ENCODE measurements around the gene SEC22C.

The SEC22C gene

GRCh38 chr3:42533161-42533897 lies 48.4 kb downstream of the SEC22C start:
- no peak for DNase-seq

- DNase-seq, result no peak
These were observed 49.5 kb downstream of the SEC22C start for GRCh38 chr3:42532229-42532628.

DNA sequence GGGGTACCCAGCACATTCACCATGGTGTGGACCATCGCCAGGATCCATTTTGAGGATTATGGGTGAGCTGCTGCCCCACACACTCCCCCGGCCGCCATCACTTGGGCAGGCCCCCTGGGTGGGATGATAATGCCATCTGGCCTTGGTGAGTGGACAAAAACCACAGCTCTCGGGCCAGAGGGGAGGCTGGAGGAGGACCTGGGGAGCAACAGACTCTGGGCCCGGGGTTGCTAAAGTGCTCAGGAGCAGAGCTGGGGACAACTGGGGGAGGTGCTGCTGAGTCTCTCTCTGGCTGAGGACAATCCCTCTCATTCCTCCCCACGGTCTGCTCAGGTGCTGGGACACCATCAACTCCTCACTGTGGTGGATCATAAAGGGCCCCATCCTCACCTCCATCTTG lies 50.3 kb downstream of the SEC22C start:
- DNase-seq, result no peak

GRCh38 chr3:42530073-42530472 lies 51.7 kb downstream of the SEC22C start:
- no peak for DNase-seq

GRCh38 chr3:42529468-42529867 lies 52.3 kb downstream of the SEC22C start:
- DNase-seq, result no peak

DNA sequence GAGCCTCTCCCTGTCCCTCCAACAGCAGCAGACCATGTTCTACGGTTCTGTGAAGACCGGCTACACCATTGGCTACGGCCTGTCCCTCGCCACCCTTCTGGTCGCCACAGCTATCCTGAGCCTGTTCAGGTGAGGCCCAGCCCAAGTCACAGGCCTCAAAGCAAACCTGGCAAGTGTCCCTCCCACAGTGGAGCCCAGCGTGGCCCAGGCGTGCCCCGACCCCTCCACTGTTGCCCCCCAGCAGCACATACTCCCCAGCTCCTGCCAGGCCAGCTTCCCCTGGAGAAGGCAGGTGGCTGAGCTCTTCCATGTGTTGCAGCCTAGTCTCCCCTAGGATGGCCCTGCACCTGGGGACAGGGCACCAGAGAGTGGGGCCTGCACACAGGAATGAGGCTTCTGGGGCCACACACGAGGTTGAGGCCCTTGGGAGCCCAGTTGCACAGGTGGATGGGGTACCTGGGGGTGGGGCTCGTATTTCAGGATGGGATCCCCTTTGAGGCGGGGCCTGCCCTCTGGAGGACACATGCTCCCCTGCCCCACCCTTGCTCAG lies 54.3 kb downstream of the SEC22C start:
- DNase-seq, result no peak

DNA sequence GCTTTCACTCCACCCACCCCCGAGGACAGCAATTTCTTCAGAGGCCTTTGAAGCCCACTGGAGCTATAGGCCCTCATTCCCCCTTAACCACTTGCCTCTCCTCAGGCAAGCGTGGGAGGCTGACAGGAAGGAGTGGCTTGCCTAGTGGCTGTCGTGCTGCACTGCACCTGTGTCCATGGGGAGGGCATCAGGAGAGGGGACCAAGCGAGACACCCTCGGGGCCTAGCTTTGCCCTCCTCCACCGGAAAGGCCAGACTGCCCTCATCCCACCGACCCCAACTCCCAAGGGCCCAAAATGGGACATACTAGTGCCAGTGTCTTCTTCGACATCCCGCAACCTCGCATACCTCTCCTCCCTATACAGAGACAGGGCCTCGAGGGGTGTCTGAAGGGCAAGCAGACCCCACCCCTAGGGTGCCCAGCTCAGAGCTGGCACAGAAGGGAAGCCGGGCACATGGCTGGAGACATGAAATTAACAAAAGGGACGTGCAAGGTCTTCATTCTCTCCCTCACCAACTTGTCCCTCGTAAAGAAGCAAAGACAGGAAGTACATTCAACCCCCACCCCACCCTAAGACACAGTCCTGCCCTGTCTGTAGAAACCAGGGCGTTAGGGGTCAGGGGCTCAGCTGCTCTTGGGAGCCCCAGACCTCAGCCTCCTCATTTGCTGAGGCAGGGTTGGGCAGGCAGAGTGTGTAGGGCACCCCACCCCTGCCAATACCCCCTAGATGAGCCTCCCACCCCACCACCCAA lies 55.0 kb downstream of the SEC22C start:
- no peak for DNase-seq

DNA sequence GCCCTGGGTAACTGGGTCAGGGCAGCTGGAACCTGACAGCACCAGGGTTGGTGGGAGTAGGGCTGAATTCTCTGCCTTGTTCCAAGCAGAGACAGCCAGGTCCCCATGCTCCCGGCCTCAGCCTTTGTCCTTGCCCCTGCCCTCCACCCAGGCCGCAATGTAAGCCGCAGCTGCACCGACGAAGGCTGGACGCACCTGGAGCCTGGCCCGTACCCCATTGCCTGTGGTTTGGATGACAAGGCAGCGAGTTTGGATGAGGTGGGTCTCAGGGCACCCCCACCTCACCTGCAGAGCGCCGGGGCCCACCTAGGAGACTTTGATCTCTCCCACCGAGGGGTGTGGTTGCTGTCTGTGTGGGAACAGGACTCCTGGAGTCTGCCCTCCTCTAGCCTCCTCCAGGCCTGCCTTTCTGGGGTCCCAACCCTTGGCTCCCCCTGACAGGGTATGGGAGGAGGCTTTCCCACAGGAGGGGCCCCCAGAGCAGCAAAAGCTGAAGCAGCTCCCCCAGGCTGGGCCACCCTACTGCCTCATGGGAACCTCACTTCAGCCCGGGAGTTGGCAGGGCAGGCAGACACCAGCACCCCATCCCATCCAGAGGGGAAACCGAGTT lies 55.9 kb downstream of the SEC22C start:
- no peak for DNase-seq

- no peak for DNase-seq
These were observed 56.6 kb downstream of the SEC22C start for GRCh38 chr3:42525212-42525611.

DNA sequence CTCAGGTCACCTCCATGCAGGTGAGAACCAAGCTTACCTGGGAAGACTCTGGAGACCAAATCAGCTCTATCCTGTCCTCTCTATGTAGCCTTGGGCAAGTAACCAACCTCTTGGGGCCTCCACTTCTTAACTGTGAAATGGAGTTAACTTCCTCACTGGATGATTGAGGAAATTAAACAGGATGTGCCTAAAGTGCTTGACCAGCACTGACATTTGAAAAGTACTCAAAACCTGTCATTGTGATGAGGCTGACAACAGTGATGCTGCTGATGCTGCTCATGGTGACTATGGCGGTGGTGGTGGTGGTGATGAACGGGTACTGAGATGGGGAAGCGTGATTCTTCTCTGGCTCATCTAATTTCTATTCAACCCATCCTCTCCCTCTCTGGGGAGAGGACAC lies 57.0 kb downstream of the SEC22C start:
- no peak for DNase-seq

DNA sequence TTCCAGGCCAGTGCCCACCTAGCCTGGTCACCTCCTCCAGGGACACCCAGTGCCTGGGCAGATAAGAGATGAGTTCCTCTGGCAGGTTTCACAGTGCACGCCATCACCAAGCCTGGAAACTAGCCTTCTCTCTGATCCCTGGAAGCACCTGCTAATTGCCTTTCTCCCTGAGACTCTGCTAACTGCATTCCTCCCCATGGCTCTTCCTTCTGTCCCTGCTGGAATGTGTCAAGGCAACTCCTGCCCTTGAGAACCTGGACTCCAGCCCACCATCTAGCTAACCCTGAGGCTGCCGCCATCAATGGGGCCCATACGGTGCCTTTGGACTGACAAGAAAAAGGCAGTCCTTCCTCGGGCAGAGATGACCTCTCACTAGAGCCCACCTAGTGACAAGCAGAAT lies 60.9 kb downstream of the SEC22C start:
- DNase-seq, result no peak

DNA sequence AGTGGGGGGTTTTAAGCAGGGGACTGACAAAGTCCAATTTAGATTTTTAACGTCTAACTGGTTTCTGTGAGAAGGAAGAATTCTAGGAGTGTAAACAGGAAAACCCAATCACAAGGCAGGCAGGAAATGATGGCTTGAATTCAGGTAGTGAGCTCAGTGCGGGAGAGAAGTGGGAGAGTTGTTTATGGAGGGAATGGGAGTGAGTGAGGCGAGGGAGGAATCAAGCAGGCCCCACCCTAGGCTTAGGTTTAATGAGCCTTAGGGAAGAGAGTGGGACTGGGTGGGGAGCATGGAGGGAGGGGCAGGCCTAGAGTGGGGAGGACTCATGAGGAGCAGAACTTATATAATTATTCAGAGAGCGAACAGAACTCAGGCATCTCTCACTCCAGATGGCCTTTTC lies 61.4 kb downstream of the SEC22C start:
- DNase-seq, result no peak

- no peak for DNase-seq
These were observed 62.2 kb downstream of the SEC22C start for GRCh38 chr3:42519568-42519962.

DNA sequence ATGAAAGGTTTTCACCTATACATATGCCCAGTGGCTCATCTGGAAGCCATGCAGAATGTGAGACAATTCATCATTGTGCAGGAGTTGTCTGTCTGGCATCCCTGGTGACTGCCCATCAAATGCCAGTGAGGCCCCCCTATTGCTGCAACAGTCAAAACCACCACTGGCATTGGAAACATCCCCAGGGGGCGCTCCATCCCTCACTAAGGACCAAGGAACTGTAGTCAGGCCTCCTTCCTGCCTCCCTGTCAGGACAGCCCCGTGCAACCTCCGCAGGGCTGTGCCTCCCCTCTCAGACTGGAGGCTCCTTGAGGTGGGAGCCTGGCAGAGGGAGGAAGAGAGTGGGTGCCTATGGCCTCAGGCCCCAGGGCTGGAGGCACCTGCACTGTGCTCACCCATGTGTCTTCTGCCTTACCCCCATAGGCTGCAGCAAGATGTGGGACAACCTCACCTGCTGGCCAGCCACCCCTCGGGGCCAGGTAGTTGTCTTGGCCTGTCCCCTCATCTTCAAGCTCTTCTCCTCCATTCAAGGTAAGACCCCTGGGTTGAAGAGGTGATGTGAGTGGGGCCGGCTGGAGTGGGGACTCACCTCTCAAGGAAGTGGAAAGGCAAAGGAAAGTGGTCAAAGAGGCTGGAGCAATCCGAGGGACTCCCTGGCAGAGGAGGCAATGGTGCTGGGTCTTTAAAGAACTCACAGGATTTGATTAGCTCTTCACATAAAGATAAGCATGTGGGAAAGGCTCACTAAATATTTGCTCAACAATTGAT lies 62.8 kb downstream of the SEC22C start:
- no peak for DNase-seq

- no peak for DNase-seq
These were observed 64.7 kb downstream of the SEC22C start for GRCh38 chr3:42517117-42517516.

- DNase-seq, result no peak
These were observed 65.3 kb downstream of the SEC22C start for GRCh38 chr3:42516443-42516842.

- no peak for DNase-seq
These were observed 65.8 kb downstream of the SEC22C start for GRCh38 chr3:42515976-42516375.

GRCh38 chr3:42515391-42515916 lies 66.3 kb downstream of the SEC22C start:
- DNase-seq, result no peak

GRCh38 chr3:42514876-42515275 lies 66.9 kb downstream of the SEC22C start:
- DNase-seq, result no peak

GRCh38 chr3:42513521-42513920 lies 68.2 kb downstream of the SEC22C start:
- no peak for DNase-seq

DNA sequence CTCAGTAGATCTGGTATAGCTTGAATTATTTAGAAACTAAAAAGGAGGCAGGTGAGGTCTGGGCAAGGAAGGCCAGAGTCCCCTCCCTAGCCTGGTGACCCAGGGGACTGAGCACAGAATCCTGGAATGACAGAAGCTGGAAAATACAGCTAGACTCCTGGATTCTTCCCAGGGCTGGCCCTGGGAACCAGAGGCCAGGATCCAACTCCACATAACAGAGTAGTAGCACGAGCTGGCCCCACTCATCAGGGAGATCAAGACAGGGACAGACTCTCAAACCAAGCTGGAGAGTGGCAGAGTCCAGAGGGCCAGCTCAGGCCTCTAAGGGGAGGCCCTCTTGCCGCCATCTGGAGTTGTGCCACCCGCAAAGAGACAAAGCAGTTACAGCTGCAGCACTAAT lies 68.6 kb downstream of the SEC22C start:
- DNase-seq, result no peak

- DNase-seq, result no peak
These were observed 70.0 kb downstream of the SEC22C start for GRCh38 chr3:42511736-42512135.

DNA sequence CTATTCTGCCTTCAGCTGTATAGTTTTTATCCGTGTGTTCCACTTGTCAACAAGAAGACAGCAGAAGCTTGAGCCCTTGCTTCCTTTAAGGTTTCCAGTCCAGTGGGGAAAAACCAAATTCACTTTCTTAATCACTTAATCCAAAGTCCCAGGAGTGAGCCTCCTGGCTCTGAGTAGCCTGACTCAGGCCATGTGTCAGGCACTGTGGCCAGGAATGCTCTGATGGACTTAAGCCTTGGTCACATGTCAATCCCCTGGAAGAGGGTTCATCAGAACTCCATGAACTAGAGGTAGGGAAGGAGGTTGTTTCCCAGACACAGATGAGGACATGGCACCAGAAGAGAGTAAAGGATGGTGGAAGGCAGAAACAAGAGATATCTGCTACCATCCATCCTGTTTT lies 70.6 kb downstream of the SEC22C start:
- DNase-seq, result no peak

All from NCI-H1105 (cell line).